Upper lobe of left lung (tissue), 4 donors: ENCODE measurements around the gene CCDC192.

ENCODE experiments used
- CTCF ChIP-seq, 6 experiments: fragments of 450-650 bp in 4 of 6; fragments of 200-600 bp in 2 of 6; sonication (generic) in 2 of 6; IDR thresholded peaks; one replicate each; pipeline ENCODE4 v1.5.1; 2016 to 2019; ENCODE audit warnings: antibody characterized with exemption in 6 of 6
- EP300 ChIP-seq, 4 donors: sonication (generic); formaldehyde crosslinking; IDR thresholded peaks; one replicate each; pipeline ENCODE4 v1.5.1; 2017; ENCODE audit warnings: antibody characterized with exemption in 4 of 4, control low read depth in 2 of 4
- POLR2A ChIP-seq, 4 donors: fragments of 450-650 bp; IDR thresholded peaks; one replicate each; pipeline ENCODE4 v1.5.1; 2016 to 2017; ENCODE audit warnings: antibody characterized with exemption in 4 of 4, mild to moderate bottlenecking in 2 of 4
- POLR2AphosphoS5 ChIP-seq, 2 donors: sonication (generic); formaldehyde crosslinking; IDR thresholded peaks; one replicate each; pipeline ENCODE4 v1.5.1; 2017; ENCODE audit warnings: antibody characterized with exemption in 2 of 2

- TF ChIP-seq CTCF (IDR thresholded peaks at IDR 0.05) (no peak), POLR2A (IDR thresholded peaks at IDR 0.05) (no peak), POLR2AphosphoS5 (IDR thresholded peaks at IDR 0.05) (no peak), EP300 (IDR thresholded peaks at IDR 0.05) (no peak)
Measured at GRCh38 chr5:127814588-127814973, 111.4 kb downstream of the CCDC192 start.
